Measurements from ENCODE around the gene TGM6. TPM values are rescaled to one million over a fixed set of nuclear protein-coding genes. Genes with fewer than 3 reads are reported as not detected.

Gene TGM6
- total RNA-seq, 1 experiment from 2014 or later = not detected

DNA sequence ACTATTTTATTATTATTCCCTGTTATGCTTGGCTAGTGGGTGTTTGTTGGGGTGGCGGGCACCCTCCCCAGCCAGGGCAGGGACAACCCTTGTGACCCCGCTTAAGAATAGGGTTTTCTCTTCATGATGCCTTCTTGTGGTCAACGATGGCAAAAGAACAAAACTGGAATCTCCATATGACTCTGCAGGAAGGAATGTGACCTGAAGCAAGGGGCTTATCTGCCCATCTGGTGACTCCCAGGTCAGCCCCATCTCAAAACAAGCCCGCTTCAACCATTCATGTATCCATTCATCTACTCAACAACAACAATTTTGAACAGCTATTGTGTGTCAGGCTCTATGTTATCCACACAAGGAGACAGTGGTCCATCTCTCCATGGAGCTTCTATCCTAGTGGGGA is 30.9 kb upstream of the TGM6 start (continued):
- no peak for TF ChIP-seq KAT7 (CRISPR knock-in tag; IDR thresholded peaks at IDR 0.05; ENCODE audit: borderline replicate concordance)
- TF ChIP-seq SMAD4 (CRISPR knock-in tag; IDR thresholded peaks at IDR 0.05) = no peak
- no peak for TF ChIP-seq USF1 (CRISPR knock-in tag; IDR thresholded peaks at IDR 0.05)

- no peak overlapping the region for H3K27ac Mint-ChIP-seq
- no peak for TF ChIP-seq ETV6 (CRISPR knock-in tag; IDR thresholded peaks at IDR 0.05)
- no peak for TF ChIP-seq JUN (CRISPR knock-in tag; IDR thresholded peaks at IDR 0.05)
- TF ChIP-seq ZNF416 (CRISPR knock-in tag; IDR thresholded peaks at IDR 0.05) = no peak
- no peak for TF ChIP-seq EMX1 (CRISPR knock-in tag; IDR thresholded peaks at IDR 0.05)
- no peak for TF ChIP-seq CREB1 (CRISPR knock-in tag; IDR thresholded peaks at IDR 0.05)
- H3K36me3 Mint-ChIP-seq = no peaks in the 10 kb centered on the region
- H3K4me3 Mint-ChIP-seq = no peak overlapping the region
- ATAC-seq (no peak), DNase-seq (ENCODE audit: low spot score) (no peak)
- H3K9me3 Mint-ChIP-seq = no peaks in the 10 kb centered on the region
- CTCF ChIA-PET = interaction anchor here (1.2 to 1.4 kb wide), 3 partner anchors 11 to 178 kb away, joined by 3 to 7 read pairs (median 5); no protein-coding TSS in a partner anchor
- no peaks in the 10 kb centered on the region; the same call in 1 of the 2 replicates for H3K27me3 Mint-ChIP-seq (ENCODE audit: low read depth)
- POLR2A ChIA-PET = no interaction called here
- peaks cover 12% of the 10 kb centered on the region for H3K4me1 Mint-ChIP-seq
Measured at GRCh38 chr20:2350606-2351005, 30.1 kb upstream of the TGM6 start.

GRCh38 chr20:2353231-2353630 is 27.5 kb upstream of the TGM6 start:
- no peak overlapping the region for H3K4me3 Mint-ChIP-seq
- H3K27ac Mint-ChIP-seq = no peak overlapping the region
- no peak for ATAC-seq
- CTCF ChIA-PET = interaction anchor here (0.6 kb wide), 1 partner anchor 51 kb away, joined by 3 read pairs; no protein-coding TSS in a partner anchor
- DNase-seq (ENCODE audit: low spot score) = no peak
- no peaks in the 10 kb centered on the region; the same call in 1 of the 2 replicates for H3K9me3 Mint-ChIP-seq
- H3K4me1 Mint-ChIP-seq = peaks cover 12% of the 10 kb centered on the region
- H3K36me3 Mint-ChIP-seq = no peaks in the 10 kb centered on the region
- POLR2A ChIA-PET = interaction anchor here (0.7 kb wide), 1 partner anchor 26 kb away, joined by 3 read pairs; no protein-coding TSS in a partner anchor
- TF ChIP-seq ZNF396 (CRISPR knock-in tag; IDR thresholded peaks at IDR 0.05; ENCODE audit: borderline replicate concordance) (no peak), ZNF512 (CRISPR knock-in tag; IDR thresholded peaks at IDR 0.05; ENCODE audit: borderline replicate concordance) (no peak), ETV6 (CRISPR knock-in tag; IDR thresholded peaks at IDR 0.05) (no peak), SMAD4 (CRISPR knock-in tag; IDR thresholded peaks at IDR 0.05) (no peak), NFE2L1 (CRISPR knock-in tag; IDR thresholded peaks at IDR 0.05) (no peak), NR1H2 (CRISPR knock-in tag; IDR thresholded peaks at IDR 0.05) (no peak), ELF4 (CRISPR knock-in tag; IDR thresholded peaks at IDR 0.05; ENCODE audit: low read depth) (no peak), NFATC4 (CRISPR knock-in tag; IDR thresholded peaks at IDR 0.05) (no peak), CREB1 (CRISPR knock-in tag; IDR thresholded peaks at IDR 0.05) (no peak), ZNF425 (CRISPR knock-in tag; conservative IDR thresholded peaks at IDR 0.05) (no peak), ZNF219 (CRISPR knock-in tag; IDR thresholded peaks at IDR 0.05; ENCODE audit: borderline replicate concordance) (no peak), IRF1 (CRISPR knock-in tag; IDR thresholded peaks at IDR 0.05) (no peak), USF1 (CRISPR knock-in tag; IDR thresholded peaks at IDR 0.05) (no peak), SOX15 (CRISPR knock-in tag; IDR thresholded peaks at IDR 0.05) (no peak), ZNF423 (CRISPR knock-in tag; IDR thresholded peaks at IDR 0.05) (no peak), ZNF317 (CRISPR knock-in tag; IDR thresholded peaks at IDR 0.05; ENCODE audit: borderline replicate concordance, low read depth) (no peak), GTF2I (CRISPR knock-in tag; conservative IDR thresholded peaks at IDR 0.05) (no peak), FOXP1 (CRISPR knock-in tag; IDR thresholded peaks at IDR 0.05; ENCODE audit: borderline replicate concordance) (no peak)
- TF ChIP-seq, protein P1, sequence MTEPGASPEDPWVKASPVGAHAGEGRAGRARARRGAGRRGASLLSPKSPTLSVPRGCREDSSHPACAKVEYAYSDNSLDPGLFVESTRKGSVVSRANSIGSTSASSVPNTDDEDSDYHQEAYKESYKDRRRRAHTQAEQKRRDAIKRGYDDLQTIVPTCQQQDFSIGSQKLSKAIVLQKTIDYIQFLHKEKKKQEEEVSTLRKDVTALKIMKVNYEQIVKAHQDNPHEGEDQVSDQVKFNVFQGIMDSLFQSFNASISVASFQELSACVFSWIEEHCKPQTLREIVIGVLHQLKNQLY (CRISPR knock-in tag; IDR thresholded peaks at IDR 0.05) = no peak
- TF ChIP-seq, protein P2, sequence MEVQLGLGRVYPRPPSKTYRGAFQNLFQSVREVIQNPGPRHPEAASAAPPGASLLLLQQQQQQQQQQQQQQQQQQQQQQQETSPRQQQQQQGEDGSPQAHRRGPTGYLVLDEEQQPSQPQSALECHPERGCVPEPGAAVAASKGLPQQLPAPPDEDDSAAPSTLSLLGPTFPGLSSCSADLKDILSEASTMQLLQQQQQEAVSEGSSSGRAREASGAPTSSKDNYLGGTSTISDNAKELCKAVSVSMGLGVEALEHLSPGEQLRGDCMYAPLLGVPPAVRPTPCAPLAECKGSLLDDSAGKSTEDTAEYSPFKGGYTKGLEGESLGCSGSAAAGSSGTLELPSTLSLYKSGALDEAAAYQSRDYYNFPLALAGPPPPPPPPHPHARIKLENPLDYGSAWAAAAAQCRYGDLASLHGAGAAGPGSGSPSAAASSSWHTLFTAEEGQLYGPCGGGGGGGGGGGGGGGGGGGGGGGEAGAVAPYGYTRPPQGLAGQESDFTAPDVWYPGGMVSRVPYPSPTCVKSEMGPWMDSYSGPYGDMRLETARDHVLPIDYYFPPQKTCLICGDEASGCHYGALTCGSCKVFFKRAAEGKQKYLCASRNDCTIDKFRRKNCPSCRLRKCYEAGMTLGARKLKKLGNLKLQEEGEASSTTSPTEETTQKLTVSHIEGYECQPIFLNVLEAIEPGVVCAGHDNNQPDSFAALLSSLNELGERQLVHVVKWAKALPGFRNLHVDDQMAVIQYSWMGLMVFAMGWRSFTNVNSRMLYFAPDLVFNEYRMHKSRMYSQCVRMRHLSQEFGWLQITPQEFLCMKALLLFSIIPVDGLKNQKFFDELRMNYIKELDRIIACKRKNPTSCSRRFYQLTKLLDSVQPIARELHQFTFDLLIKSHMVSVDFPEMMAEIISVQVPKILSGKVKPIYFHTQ (CRISPR knock-in tag; IDR thresholded peaks at IDR 0.05) = no peak
- H3K27me3 Mint-ChIP-seq (ENCODE audit: low read depth) = no peaks in the 10 kb centered on the region; the same call in 1 of the 2 replicates

All from WTC11 (cell line).